Fibroblast of skin of abdomen (primary cell): ENCODE results near the gene DNAJB12.
A peak's percentile ranks its signal among the peaks of the same experiment; 100 is the strongest.
"Not testable (repeated sequence)": the region's sequence is repeated elsewhere in the genome, so short reads cannot be mapped to it uniquely, and the experiment has no call there.

Experiments
- DNase-seq: peaks from one replicate; pipeline ENCODE4 v3.0.0-alpha.2; 2013

The DNAJB12 gene

GRCh38 chr10:72315611-72316385 lies 38.9 kb downstream of the DNAJB12 start:
- DNase-seq: peak; percentile 50

- no peak for DNase-seq
Measured at GRCh38 chr10:72315054-72315453, 39.7 kb downstream of the DNAJB12 start.

- DNase-seq: no peak
Measured at GRCh38 chr10:72314263-72314662, 40.5 kb downstream of the DNAJB12 start.

- DNase-seq: no peak
Measured at GRCh38 chr10:72312865-72313391, 41.8 kb downstream of the DNAJB12 start.

GRCh38 chr10:72311667-72312066 lies 43.1 kb downstream of the DNAJB12 start:
- DNase-seq: no peak

- no peak for DNase-seq
Measured at GRCh38 chr10:72310636-72311035, 44.1 kb downstream of the DNAJB12 start.

- DNase-seq: no peak
Measured at GRCh38 chr10:72310241-72310633, 44.5 kb downstream of the DNAJB12 start.

- DNase-seq: no peak
Measured at GRCh38 chr10:72309290-72310240, 45.2 kb downstream of the DNAJB12 start.

- peak; percentile 72 for DNase-seq
Measured at GRCh38 chr10:72308320-72308987, 46.3 kb downstream of the DNAJB12 start.

- not testable (repeated sequence) for DNase-seq
Measured at GRCh38 chr10:72307711-72308110, 47.0 kb downstream of the DNAJB12 start.

- no peak for DNase-seq
Measured at GRCh38 chr10:72306215-72306760, 48.4 kb downstream of the DNAJB12 start.

GRCh38 chr10:72303424-72304128 lies 51.1 kb downstream of the DNAJB12 start:
- DNase-seq: no peak

- DNase-seq: no peak
Measured at GRCh38 chr10:72298592-72299519, 55.9 kb downstream of the DNAJB12 start.

GRCh38 chr10:72297805-72298591 lies 56.7 kb downstream of the DNAJB12 start:
- peak; percentile 98 for DNase-seq

GRCh38 chr10:72297281-72297804 lies 57.4 kb downstream of the DNAJB12 start:
- DNase-seq: peak; percentile 95

GRCh38 chr10:72296829-72297280 lies 57.9 kb downstream of the DNAJB12 start:
- DNase-seq: not testable (repeated sequence)

GRCh38 chr10:72295330-72295910 lies 59.3 kb downstream of the DNAJB12 start:
- DNase-seq: no peak

- DNase-seq: no peak
Measured at GRCh38 chr10:72292223-72292691, 62.5 kb downstream of the DNAJB12 start.
